Chondrocyte (in vitro differentiated cells): Measurements from ENCODE around the gene ACSF3. TPM values are rescaled to one million over a fixed set of nuclear protein-coding genes. Genes with fewer than 3 reads are reported as not detected.

Experiments used
- DNase-seq: peaks from one replicate; pipeline ENCODE4 v3.0.0; 2021; ENCODE audit warnings: mixed read lengths, low spot score
- H3K27ac Mint-ChIP-seq: one replicate; pipeline ENCODE4 v1.8.0; 2021; ENCODE audit warnings: mild to moderate bottlenecking, moderate library complexity, mixed read lengths; ENCODE audit not compliant: unreplicated experiment
- H3K27me3 Mint-ChIP-seq: 2 replicates; pipeline ENCODE4 v1.8.0; 2021; ENCODE audit warnings: low read depth, mixed read lengths
- H3K36me3 Mint-ChIP-seq: 2 replicates; pipeline ENCODE4 v1.8.0; 2021; ENCODE audit warnings: low read depth, mixed read lengths
- H3K4me1 Mint-ChIP-seq: 2 replicates; pipeline ENCODE4 v1.8.0; 2021; ENCODE audit warnings: low read depth, mild to moderate bottlenecking, mixed read lengths
- H3K4me3 Mint-ChIP-seq: one replicate; pipeline ENCODE4 v1.8.0; 2021; ENCODE audit warnings: mild to moderate bottlenecking, moderate library complexity, mixed read lengths; ENCODE audit not compliant: unreplicated experiment
- H3K9me3 Mint-ChIP-seq: 2 replicates; pipeline ENCODE4 v1.8.0; 2021; ENCODE audit warnings: low read depth, mixed read lengths
- CTCF ChIP-seq: fragments of 200-600 bp; sonication (generic); IDR thresholded peaks from 2 replicates; pipeline ENCODE4 v1.5.0; 2021; ENCODE audit warnings: antibody characterized with exemption, mild to moderate bottlenecking, moderate library complexity
- total RNA-seq: library from RNA; stranded (reverse); gene quantifications from 3 replicates; pipeline ENCODE4 v1.2.1, GENCODE V29; 2021

ACSF3 gene
- total RNA-seq, 1 donor from 2014 or later: 19.5 TPM

GRCh38 chr16:89120921-89121351 is 27.3 kb downstream of the ACSF3 start:
- no peak overlapping the region for H3K4me3 Mint-ChIP-seq
- no peaks in the 10 kb centered on the region for H3K4me1 Mint-ChIP-seq
- DNase-seq: peak; percentile 76
- peaks cover 34% of the 10 kb centered on the region for H3K36me3 Mint-ChIP-seq
- H3K9me3 Mint-ChIP-seq: peaks cover 6% of the 10 kb centered on the region
- no peaks in the 10 kb centered on the region for H3K27me3 Mint-ChIP-seq
- H3K27ac Mint-ChIP-seq: no peak overlapping the region
- no peak for TF ChIP-seq CTCF

GRCh38 chr16:89121691-89122321 is 28.2 kb downstream of the ACSF3 start:
- TF ChIP-seq CTCF: no peak
- Mint-ChIP-seq H3K4me3 (no peak overlapping the region), H3K27ac (no peak overlapping the region), H3K27me3 (no peaks in the 10 kb centered on the region), H3K36me3 (peaks cover 32% of the 10 kb centered on the region), H3K4me1 (no peaks in the 10 kb centered on the region), H3K9me3 (peaks cover 6% of the 10 kb centered on the region)
- DNase-seq: peak; percentile 67

- TF ChIP-seq CTCF: no peak
- Mint-ChIP-seq H3K4me1 (no peaks in the 10 kb centered on the region), H3K36me3 (peaks cover 28% of the 10 kb centered on the region)
Observed at GRCh38 chr16:89122322-89122851, 28.7 kb downstream of the ACSF3 start.

GRCh38 chr16:89123001-89123830 is 29.6 kb downstream of the ACSF3 start:
- Mint-ChIP-seq H3K4me1 (no peaks in the 10 kb centered on the region), H3K36me3 (peaks cover 23% of the 10 kb centered on the region), H3K27ac (no peak overlapping the region), H3K9me3 (peaks cover 6% of the 10 kb centered on the region), H3K4me3 (no peak overlapping the region), H3K27me3 (no peaks in the 10 kb centered on the region)
- no peak for TF ChIP-seq CTCF
- peak; percentile 57 for DNase-seq

More at GRCh38 chr16:89122322-89122851, 28.7 kb downstream of the ACSF3 start:
- peak; percentile 75 for DNase-seq
- H3K4me3 Mint-ChIP-seq: no peak overlapping the region
- peaks cover 6% of the 10 kb centered on the region for H3K9me3 Mint-ChIP-seq
- H3K27ac Mint-ChIP-seq: no peak overlapping the region
- no peaks in the 10 kb centered on the region for H3K27me3 Mint-ChIP-seq

- H3K27me3 Mint-ChIP-seq: no peaks in the 10 kb centered on the region
- H3K27ac Mint-ChIP-seq: no peak overlapping the region
- peaks cover 9% of the 10 kb centered on the region for H3K9me3 Mint-ChIP-seq
- no peak overlapping the region for H3K4me3 Mint-ChIP-seq
- DNase-seq: peak; percentile 88
- TF ChIP-seq CTCF: no peak
- no peaks in the 10 kb centered on the region for H3K4me1 Mint-ChIP-seq
- H3K36me3 Mint-ChIP-seq: peaks cover 22% of the 10 kb centered on the region
Observed at GRCh38 chr16:89123831-89124100, 30.1 kb downstream of the ACSF3 start.
